Activated T-cell treated with anti-CD3 and anti-CD28 coated beads for 48 hours (primary cell): ENCODE results near the gene TMEM132C.

Experiments
- DNase-seq: peaks from one replicate; pipeline ENCODE4 v3.0.0-alpha.2; 2020; ENCODE audit warnings: low read depth

TMEM132C gene

DNA sequence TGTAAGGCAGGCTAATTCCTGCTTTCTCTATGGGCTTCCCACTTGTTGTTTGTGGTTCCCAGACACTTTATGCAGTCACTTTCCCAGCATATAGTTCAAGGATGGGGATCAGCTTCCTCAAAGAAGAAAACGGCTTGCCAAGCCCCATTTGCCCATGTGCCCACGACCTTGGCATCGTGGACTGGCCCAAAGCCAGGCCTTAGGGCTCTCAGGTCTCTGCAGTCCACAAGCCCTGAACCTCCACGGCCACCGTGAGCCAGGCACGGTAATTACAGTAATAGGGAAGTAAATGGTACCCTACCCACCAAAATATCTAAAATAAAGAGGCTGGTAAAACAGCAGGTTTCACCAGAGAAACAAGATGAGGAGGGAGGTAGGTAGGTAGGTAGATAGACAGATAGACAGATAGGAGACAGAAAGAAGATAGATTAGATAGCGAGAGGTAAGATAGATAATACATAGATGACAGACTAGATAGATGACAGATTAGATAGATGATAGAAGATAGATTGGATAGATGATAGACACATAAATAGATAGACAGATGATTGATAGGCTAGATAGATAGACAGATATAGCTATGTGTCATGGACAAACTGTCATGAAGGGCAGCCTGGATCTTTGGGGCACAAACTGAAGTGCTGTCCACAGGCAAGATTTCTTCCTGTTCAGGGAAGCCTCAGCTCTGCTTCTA lies 393.7 kb downstream of the TMEM132C start:
- no peak for DNase-seq

DNA sequence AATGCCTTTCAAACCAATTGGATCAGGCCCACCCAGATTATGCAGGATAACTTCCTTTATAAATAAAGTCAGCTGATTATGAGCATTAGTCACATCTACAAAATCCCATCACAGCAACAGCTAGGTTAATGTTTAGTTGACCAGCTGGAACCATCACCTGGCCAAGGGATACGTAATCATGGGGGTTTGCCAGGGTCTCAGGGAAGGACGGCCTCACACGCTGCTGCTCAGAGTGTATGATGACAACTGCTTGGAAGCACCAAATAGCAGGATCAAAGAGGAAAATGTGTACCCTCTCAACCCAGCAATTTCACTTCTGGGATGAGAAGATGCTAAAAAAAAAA lies 394.2 kb downstream of the TMEM132C start:
- no peak for DNase-seq

DNA sequence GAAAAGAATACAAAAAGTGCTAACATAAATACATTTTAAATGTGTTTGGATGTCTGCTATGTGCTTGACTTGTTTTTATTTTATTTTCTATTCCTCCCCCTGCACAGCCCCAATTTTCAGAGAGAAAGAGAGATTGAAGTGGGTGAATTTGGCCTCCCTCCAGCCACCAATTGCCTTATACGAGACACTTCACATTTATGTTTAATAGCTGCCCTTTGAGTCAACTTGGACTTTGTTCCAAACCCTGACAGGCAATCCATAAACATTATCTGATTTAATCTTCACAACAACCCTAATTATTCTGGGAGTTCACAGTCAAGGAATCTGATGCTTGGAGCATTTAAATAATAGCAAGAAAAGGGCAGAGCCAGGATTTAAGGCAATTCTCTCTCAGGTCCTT lies 395.1 kb downstream of the TMEM132C start:
- no peak for DNase-seq

DNA sequence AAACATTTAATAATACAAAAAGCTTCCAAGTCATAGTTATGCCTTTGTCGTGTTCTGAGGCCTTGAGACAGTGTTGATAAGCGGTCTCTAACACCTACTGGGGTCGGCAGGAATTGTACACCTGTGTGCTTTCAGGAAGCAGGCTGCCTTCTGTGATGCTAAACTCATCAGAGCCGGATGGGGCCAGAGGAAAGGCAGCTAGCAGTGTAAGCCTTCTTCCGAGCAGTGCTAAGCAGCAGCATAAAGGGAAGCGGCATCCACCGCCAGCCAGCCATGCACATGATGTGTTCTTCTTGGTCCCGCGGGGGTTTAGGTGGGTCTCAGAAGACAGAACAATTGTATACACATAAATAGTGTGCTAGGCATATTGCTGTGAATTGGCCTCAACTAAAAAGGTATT lies 397.5 kb downstream of the TMEM132C start:
- no peak for DNase-seq

DNA sequence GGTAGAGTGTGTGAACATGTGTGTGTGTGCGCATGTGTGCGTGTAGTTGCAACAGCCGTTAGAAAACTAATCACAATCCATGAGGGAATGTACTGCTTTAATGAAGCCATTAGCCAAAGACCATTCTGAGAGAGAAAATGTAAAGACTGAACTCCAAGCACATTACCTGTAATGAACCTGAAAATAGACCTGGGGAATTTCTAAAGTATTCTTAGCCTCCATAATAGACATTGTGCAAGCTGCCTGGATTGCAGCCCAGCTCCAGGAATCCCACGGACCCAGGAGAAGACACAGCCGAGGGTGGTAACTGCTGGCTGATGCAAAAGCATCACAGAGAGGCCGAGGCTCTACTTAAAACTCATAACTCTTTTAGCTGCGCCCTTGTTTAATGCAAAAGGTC lies 400.2 kb downstream of the TMEM132C start:
- no peak for DNase-seq

DNA sequence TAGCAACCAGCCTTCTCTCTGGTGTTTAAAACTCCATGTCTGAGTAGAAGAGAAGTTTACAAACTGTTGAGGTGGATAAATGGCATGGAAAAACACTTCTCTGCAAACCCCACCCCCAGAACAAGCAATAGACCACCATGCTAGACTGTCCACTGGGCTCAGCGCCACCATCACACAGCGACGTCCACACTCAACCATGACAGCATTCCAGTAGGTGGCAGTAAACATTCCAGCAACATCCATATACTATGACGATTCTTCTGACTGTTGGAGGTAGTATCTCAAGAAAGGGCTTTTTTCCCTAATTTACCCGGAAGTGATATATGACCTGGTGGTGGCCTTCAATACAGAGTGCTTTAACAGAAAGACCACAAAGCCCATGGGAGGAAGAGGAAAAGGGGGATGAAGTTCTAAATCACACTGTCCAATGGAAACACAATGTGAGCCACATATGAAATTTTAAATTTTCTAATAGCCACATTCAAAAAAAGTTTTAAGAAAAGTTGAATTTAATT lies 404.6 kb downstream of the TMEM132C start:
- DNase-seq, result no peak

DNA sequence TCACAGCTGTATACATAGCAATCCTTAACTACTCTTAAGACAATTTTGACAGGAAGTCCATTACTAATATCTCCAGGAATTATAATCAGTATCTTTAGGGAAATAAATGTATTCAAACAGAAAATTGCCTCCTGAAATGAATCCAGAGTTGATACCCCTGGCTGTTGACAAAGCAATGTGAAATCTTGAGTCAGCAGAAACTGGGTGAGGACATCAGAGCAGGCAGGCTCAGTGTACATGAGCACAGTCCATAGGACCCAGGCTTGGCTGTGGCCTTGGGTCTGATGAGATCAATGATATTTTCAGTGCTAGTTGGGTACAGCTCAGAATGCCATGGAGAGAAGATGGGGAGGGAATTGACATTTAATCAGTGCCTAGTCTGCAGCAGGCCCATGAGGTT lies 405.5 kb downstream of the TMEM132C start:
- DNase-seq, result no peak

DNA sequence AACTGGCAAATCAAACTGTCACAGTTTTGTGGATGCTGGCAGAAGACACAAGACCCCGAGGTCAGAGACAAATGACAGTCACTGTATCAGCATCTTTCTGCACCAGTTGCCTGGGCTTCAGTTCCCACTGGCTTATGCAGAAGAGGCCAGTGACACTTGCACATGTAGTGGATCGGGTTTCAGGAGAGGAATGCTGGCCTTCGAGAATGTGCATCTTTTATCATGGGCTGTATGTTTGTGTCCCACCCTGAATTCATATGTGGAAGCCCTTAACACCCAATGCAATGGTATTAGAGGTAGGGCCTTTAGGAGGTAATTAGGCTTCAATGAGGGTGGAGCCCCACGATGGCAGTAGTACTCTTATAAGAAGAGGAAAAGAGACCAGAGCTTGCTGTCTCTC lies 405.9 kb downstream of the TMEM132C start:
- no peak for DNase-seq

DNA sequence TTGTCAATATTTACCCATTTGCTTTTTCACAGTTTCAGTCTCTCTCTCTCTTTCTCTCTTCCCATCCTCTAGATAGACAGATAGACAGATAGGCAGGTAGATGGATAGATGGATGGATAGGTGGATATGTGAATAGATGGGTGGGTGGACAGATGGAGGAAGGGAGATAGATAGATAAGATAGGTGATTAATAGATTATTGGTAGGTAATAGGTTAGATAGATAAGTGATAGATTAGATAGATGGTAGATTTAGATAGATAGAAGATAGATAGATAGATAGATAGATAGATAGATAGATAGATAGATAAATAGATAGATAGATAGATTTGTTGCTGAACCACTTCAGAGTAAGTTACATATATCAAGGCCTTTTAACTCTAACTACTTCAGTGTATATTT lies 408.6 kb downstream of the TMEM132C start:
- DNase-seq, result no peak

DNA sequence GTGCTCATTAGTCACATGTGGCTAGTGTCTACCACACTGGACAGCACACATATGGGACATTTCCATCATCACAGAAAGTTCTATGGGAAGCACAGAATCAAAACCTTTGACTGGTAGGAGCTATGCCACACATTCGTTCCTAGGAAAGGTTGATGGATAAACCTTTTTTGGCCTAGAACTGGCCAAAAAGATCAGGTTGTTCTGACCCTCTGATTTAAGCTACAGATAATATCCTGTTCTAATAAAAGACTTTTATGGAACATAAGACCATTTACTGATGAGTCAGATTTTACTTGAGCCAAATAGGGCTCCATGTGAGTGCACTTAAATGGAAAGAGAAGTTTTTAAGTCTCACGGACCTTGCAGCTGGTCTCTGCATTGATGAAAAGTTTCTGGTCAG lies 413.6 kb downstream of the TMEM132C start:
- no peak for DNase-seq

DNA sequence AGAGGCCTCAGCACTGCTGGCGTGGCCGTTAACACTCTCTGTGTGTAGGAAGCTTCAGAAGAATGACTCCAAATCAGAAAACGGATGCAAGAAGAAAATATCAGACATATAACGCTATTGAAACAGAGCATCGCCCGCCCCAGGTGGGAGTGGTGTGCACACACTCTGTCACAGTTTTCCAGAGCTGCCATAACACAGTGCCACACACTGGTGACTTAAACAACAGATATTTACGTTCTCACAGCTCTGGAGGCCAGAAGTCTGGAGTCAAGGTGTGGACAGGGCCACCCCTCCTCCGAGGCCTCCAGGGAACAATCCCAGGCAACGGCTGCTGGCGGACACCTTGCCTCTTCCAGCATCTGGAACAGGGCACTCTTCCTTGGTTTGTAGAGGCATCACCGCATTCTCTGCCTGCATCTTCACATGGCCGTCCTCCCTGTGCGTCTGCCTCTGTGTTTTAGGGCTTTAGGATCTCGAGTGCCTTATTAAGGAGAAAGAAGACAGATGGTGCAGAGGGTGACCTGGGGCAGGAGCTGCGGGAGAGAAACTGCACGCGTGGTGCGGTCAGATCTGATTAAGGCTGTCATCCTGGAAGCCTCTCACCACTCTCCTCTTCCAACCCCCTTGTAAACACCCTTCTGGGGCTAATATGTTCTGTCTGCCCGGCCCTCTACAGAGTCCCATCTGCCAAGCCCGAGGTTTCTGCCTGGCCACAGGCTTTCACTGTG lies 415.7 kb downstream of the TMEM132C start:
- DNase-seq, result no peak

DNA sequence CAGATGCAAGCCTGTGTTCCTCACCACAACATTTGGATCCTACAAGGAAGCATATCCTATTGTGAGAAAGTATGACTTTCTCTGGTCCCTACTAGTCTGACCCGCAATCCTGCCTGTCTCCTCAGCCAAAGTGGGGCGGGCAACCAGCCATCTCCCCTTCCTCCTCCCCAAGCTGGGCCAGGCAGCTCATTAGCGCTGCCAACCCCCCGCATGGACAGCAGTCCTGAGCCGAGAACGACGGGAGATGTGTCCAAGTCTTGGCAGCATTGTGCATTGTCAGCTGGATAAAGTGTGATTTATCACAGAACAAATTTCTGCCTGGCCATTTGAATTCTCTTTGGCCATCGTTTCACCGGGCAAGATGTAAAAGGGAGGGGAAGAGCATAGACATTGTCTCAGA lies 417.4 kb downstream of the TMEM132C start:
- DNase-seq, result no peak

DNA sequence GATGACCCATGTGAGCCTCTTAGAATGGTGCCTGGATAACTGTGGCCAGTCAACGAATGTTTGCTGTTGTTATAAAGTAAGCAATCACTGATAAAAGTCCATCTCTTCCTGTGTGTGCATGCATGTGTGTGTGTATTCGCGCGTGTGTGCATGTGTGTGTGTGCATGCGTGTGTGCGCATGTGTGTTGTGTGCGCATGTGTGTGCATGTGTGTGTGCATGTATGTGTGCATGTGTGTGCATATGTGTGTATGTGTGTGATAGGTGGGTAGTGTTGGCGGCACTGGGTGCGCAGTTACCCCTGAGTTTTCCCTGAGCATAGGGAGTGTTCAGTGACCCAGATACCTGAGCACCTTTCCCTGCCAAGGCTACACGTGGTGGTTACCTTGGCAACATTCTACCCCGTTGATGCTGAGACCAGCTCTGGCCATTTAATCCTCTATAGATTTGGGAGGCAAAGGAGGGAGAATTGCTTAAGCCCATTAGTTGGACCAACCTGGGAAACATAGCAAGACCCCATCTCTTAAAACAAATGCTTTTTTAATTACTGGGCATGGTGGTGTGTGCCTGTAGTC lies 419.0 kb downstream of the TMEM132C start:
- no peak for DNase-seq

DNA sequence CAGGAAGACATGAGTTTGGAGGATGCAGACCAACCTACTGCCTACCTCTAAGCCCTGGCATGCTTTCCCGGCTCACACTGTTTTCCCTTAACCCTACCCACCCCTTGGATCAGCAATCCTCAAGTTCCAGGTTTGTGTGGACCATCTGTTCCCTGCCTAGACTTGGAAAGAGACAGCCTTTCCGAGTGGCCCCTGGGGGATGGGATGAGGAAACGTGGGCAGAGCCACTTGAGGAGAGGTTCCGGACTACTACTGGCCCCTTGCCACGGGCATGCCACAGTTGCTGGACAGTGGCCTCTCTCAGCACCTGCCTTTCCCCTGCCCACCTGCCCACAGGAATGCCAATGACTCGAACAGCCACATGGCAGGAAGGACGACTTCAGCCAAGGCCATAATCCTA lies 420.9 kb downstream of the TMEM132C start:
- no peak for DNase-seq

DNA sequence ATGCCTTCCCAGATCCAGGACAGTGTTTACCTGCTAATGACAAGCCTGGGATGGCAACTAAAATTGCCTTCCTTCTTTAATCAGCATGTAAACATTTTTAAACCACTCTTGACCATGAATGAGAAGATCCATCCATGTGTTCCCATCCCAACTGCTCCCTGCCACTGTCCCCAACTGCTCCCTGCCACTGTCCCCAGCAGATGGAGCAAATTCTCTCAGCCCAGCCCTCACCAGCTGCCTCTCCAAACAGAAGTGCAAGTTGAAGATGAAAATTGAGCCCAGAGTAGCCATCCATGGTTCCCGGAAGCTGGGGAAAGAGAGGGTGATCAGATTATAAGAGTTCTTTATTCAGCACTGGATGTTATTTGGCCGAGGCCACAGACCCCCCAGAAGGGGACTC lies 423.7 kb downstream of the TMEM132C start:
- DNase-seq, result no peak

DNA sequence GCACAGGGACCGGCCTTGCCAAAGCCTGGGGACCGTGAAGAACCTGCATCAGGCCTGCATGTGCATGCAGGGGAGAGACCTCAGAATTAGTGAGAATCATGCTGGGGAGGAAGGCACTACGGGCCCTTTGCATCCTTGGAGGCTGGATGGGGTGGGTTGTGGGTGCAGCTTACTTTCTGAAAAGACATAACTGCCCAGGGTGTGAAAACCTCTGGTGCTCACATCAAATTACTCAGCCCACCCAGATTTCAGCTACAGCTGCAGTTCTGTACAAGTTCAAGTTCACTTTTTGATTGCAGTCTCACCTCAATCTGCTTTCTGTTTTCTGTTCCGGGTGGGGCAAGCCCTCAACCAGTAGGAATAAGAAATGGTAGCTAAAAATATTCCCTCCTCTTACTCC lies 426.1 kb downstream of the TMEM132C start:
- no peak for DNase-seq

DNA sequence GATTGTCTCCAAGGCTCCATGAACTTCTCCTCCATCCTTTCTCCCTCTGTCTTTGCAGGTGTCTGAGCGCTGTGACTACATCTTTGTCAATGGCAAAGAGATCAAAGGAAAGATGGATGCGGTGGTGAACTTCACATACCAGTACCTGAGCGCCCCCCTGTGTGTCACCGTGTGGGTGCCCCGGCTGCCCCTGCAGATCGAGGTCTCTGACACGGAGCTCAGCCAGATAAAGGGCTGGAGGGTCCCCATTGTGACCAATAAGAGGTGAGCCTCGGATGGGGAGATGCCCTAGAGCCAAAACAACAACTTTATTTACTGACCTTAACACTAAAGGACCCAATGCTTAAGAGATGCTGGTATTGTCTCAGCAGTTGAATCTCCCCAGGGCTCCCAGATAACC lies 426.8 kb downstream of the TMEM132C start:
- no peak for DNase-seq

DNA sequence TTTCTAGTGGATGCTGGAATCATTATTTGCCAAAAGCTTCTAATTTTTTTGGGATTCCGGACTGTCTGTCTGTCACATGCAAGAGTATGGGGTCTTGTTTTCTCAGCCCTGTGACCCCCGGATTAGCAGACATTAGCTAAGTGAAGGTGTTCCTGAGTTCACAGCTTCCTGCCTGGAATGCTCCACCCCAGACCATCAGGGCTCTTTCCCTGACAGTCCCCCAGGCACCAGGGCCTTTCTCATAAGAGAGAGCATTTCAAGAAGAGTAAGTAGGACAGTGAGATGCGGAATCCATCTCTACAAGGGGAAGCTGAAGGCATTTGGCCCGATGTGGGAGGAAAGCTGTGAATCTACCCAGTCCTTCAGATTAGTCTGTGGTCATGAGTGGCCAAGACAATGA lies 427.5 kb downstream of the TMEM132C start:
- no peak for DNase-seq

DNA sequence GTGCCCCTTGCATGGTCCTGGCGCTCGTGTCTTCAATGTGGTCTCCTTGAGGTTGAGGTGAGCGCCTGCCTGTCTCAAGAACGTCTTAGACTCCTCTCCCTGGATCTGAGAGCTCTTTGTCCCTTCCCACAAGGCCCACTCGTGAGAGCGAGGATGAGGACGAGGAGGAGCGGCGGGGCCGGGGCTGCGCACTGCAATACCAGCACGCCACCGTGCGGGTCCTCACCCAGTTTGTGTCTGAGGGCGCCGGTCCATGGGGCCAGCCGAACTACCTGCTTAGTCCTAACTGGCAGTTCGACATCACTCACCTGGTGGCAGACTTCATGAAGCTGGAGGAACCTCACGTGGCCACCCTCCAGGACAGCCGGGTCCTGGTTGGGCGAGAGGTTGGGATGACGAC lies 428.7 kb downstream of the TMEM132C start:
- no peak for DNase-seq

DNA sequence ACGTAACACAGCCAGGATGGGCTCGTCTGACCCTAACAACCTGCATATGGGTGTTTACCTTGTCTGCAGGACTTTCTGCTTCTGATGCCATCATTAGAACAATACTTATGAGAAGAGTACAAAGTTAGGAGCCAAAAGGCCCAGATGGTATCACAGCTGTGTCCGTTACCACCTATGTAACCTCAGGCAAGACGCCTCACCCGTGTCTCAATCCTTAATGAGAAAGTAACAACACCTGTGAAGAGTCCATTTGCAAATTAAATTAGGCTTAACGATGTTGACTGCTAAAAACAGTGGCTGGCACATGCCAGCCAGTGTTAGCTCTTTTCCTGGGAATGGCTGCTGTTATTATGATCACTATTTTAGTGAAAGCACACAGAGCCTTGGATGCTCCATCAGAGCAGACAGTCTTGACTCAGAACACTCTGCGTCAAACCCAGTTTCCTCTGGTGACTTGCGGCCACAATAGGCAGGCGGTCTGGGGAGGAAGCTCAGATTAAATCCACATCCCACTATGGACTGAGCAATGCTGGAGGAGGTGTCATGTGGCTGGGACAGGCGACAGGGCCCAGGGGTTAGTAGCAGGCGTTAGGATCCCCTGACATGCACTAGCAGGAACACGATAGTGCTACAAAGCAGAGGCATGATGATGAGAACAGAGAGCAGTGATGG lies 431.5 kb downstream of the TMEM132C start:
- DNase-seq, result no peak

DNA sequence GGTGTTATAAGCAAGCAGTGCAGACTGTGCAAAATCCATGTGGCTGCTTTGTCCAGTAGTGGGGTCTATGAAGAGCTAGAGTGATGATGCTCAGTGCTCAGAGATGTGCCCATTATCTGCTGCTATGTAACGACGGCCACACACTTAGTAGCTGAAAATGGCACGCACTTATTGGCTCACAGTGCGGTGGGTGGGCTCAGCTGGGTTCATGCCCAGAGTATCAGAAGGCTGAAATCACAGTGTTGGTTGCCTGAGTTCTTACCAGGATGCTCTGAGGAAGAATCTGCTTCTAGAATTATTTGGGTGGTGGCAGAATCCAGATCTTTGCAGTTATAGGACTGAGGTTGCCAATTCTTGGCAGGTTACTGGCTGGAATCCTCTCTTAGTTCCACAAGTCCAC lies 432.1 kb downstream of the TMEM132C start:
- DNase-seq, result no peak

DNA sequence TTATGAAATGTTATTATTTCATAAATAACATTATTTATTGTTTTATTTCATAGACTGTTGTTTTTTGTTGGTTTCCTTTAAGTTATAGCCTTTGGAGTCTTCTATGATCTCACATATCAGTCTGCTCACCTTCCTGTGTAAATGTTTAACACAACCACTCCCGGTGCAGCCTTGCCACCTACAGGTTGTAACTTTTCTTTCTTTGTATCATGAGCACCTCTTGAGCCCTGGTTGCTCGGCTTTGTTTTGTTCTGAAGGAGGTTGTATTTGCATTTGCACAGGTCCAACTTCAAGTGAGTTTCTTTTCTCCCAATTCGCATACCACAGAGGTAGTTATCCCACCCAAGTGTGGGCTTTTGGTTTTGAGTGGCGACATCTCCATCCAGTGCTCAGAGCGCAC lies 435.4 kb downstream of the TMEM132C start:
- no peak for DNase-seq

DNA sequence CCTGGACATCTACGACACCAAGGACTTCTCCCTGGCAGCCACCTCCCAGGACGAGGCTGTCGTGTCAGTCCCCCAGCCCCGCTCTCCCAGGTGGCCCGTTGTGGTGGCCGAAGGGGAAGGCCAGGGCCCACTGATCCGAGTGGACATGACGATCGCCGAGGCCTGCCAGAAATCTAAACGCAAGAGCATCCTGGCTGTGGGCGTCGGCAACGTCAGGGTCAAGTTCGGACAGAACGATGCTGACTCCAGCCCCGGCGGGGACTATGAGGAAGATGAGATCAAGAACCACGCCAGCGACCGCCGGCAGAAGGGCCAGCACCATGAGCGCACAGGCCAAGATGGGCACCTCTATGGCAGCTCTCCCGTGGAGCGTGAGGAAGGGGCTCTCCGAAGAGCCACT lies 438.2 kb downstream of the TMEM132C start:
- no peak for DNase-seq
